HepG2 (cell line): ENCODE results near the gene CDKN3. TPM values are rescaled to one million over a fixed set of nuclear protein-coding genes. Genes with fewer than 3 reads are reported as not detected.

ENCODE experiments used
- BCLAF1 ChIP-seq: fragments of 450-650 bp; IDR thresholded peaks from 2 replicates; pipeline ENCODE4 v1.6.1; 2017; ENCODE audit warnings: mild to moderate bottlenecking
- HOXA5 ChIP-seq: sonication (generic); formaldehyde crosslinking; IDR thresholded peaks from 2 replicates; pipeline ENCODE4 v1.4.0; 2020; ENCODE audit warnings: missing genetic modification reagents
- KDM5A ChIP-seq: fragments of 200-600 bp; sonication (generic); IDR thresholded peaks from 2 replicates; pipeline ENCODE4 v1.7.0; 2018; ENCODE audit warnings: antibody characterized with exemption, mild to moderate bottlenecking, low read length, borderline replicate concordance
- KLF16 ChIP-seq, 2 experiments: sonication (generic) in 1 of 2; formaldehyde crosslinking in 1 of 2; IDR thresholded peaks; 2 replicates each; pipeline versions ENCODE4 v1.6.1 to v1.8.0; 2016 to 2023; ENCODE audit warnings: missing genetic modification reagents in 2 of 2, missing compliant biosample characterization in 1 of 2
- LCORL ChIP-seq, 2 experiments: fragments of 450-650 bp in 1 of 2; sonication (generic) in 1 of 2; formaldehyde crosslinking in 1 of 2; IDR thresholded peaks; 2 replicates each; pipeline versions ENCODE4 v1.5.0 to v1.6.1; 2017 to 2020; ENCODE audit warnings: antibody characterized with exemption in 1 of 2, missing genetic modification reagents in 1 of 2
- MTA1 ChIP-seq: sonication (generic); formaldehyde crosslinking; IDR thresholded peaks from 2 replicates; pipeline ENCODE4 v1.4.0; 2020; ENCODE audit warnings: missing genetic modification reagents, mild to moderate bottlenecking, borderline replicate concordance
- NFKB2 ChIP-seq: sonication (generic); formaldehyde crosslinking; IDR thresholded peaks from 2 replicates; pipeline ENCODE4 v1.4.0; 2020; ENCODE audit warnings: missing genetic modification reagents, borderline replicate concordance
- SMAD9 ChIP-seq: sonication (generic); formaldehyde crosslinking; IDR thresholded peaks from 2 replicates; pipeline ENCODE4 v1.5.1; 2020; ENCODE audit warnings: mild to moderate bottlenecking, missing genetic modification reagents
- SP1 ChIP-seq, 2 experiments: fragments of 450-650 bp in 1 of 2; sonication (generic) in 1 of 2; formaldehyde crosslinking in 1 of 2; IDR thresholded peaks; 2 replicates each; pipeline versions ENCODE4 v1.4.0 to v1.6.1; 2016 to 2020; ENCODE audit warnings: missing genetic modification reagents in 1 of 2
- ZFX ChIP-seq: sonication (generic); formaldehyde crosslinking; IDR thresholded peaks from 2 replicates; pipeline ENCODE4 v1.4.0; 2020; ENCODE audit warnings: mild to moderate bottlenecking, low read depth, missing genetic modification reagents, moderate library complexity
- ZNF256 ChIP-seq: sonication (generic); formaldehyde crosslinking; conservative IDR thresholded peaks from 2 replicates; pipeline ENCODE4 v1.4.0; 2020; ENCODE audit warnings: missing genetic modification reagents
- ZNF430 ChIP-seq: sonication (generic); formaldehyde crosslinking; IDR thresholded peaks from 2 replicates; pipeline ENCODE4 v1.9.0; 2021; ENCODE audit warnings: mild to moderate bottlenecking, missing genetic modification reagents
- ZNF576 ChIP-seq: sonication (generic); formaldehyde crosslinking; IDR thresholded peaks from 2 replicates; pipeline ENCODE4 v1.4.0; 2020; ENCODE audit warnings: mild to moderate bottlenecking, missing genetic modification reagents
- ZNF652 ChIP-seq: IDR thresholded peaks from 2 replicates; pipeline ENCODE4 v1.6.1; 2016; ENCODE audit warnings: low read depth, borderline replicate concordance
- ZNF775 ChIP-seq: sonication (generic); formaldehyde crosslinking; IDR thresholded peaks from 2 replicates; pipeline ENCODE4 v1.4.0; 2020; ENCODE audit warnings: missing genetic modification reagents, mild to moderate bottlenecking, moderate library complexity, borderline replicate concordance
- ZSCAN25 ChIP-seq: sonication (generic); formaldehyde crosslinking; IDR thresholded peaks from 2 replicates; pipeline ENCODE4 v1.8.0; 2022; ENCODE audit warnings: mild to moderate bottlenecking, missing genetic modification reagents
- polyA plus RNA-seq, 8 experiments: library from polyadenylated mRNA; depleted of rRNA in 3 of 8; stranded (reverse) in 7 of 8; unstranded in 1 of 8; fragments of >200 nt; fragmentation: Illumina TruSeq in 4 of 8; extraction: Trizol in 4 of 8; gene quantifications; 2 replicates each; pipeline versions ENCODE4 v1.2.1 to v1.2.3, GENCODE V29; 2011 to 2016; ENCODE audit warnings: low read depth in 4 of 8, missing spikeins in 1 of 8, mixed read lengths in 1 of 8; ENCODE audit not compliant: insufficient read depth in 1 of 8
- total RNA-seq, 5 experiments: library from RNA; depleted of rRNA; stranded (reverse); fragments of >200 nt; fragmentation: Illumina TruSeq; extraction: Trizol; gene quantifications; 2 replicates each; pipeline ENCODE4 v1.2.3, GENCODE V29; 2016; ENCODE audit warnings: low read depth in 1 of 5
- TF ChIP-seq, protein P1 (sequence below): sonication (generic); formaldehyde crosslinking; IDR thresholded peaks from 2 replicates; pipeline ENCODE4 v1.8.1; 2023; ENCODE audit warnings: missing genetic modification reagents, mild to moderate bottlenecking, borderline replicate concordance
- TF ChIP-seq, protein P2 (sequence below): sonication (generic); formaldehyde crosslinking; IDR thresholded peaks from 2 replicates; pipeline ENCODE4 v1.5.1; 2020; ENCODE audit warnings: missing genetic modification reagents, mild to moderate bottlenecking, borderline replicate concordance
- TF ChIP-seq, protein P3 (sequence below): sonication (generic); formaldehyde crosslinking; conservative IDR thresholded peaks from 2 replicates; pipeline ENCODE4 v1.5.0; 2020; ENCODE audit warnings: missing genetic modification reagents
- TF ChIP-seq, protein P4 (sequence below): sonication (generic); formaldehyde crosslinking; IDR thresholded peaks from 2 replicates; pipeline ENCODE4 v1.5.0; 2020; ENCODE audit warnings: mild to moderate bottlenecking, missing genetic modification reagents, moderate library complexity

Gene CDKN3
- total and polyA plus RNA-seq, 2 of the 13 experiments (the other 11 are each of a cell fraction or from before 2014, with no cell fraction given) = 63.0 to 88.9 TPM

DNA sequence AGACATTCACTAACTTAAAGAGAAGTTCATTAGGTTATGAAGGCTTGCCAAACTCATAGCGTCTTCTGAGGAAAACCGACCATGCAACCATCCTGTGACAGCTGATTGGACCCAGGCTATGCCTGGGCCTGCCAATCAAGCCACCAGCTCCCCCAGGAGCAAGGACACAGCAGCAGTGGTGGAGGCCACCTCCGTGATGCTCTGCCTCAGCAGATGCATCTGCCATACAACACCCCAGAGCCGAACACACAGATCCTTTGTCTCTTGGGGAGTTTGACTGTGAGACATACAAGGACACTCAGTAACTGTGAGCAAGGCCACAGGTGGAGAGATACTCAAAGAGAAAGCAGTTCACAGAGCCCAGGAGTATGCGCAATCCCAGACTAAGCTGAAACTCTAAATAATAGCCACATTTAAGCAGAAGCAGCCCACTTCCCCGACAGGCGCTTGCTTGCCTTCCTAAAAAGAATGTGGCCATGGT is 54.4 kb downstream of the CDKN3 start (continued):
- TF ChIP-seq, protein P1, sequence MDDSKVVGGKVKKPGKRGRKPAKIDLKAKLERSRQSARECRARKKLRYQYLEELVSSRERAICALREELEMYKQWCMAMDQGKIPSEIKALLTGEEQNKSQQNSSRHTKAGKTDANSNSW = no peak
- TF ChIP-seq ZFX (CRISPR knock-in tag) (peak; percentile 48), HOXA5 (CRISPR knock-in tag) (no peak), ZNF430 (no peak), BCLAF1 (no peak), ZNF256 (no peak), SMAD9 (no peak), KLF16 (CRISPR knock-in tag; IDR thresholded peaks at IDR 0.05) (peak in 1 of 2 experiments; percentile 12; a peak in 1 of 4 replicates), ZNF652 (no peak), MTA1 (CRISPR knock-in tag) (no peak), KDM5A (no peak), ZNF775 (CRISPR knock-in tag) (no peak), LCORL (IDR thresholded peaks at IDR 0.05) (no peak), LCORL (CRISPR knock-in tag; IDR thresholded peaks at IDR 0.05) (no peak), ZNF576 (no peak), SP1 (IDR thresholded peaks at IDR 0.05) (no peak), SP1 (CRISPR knock-in tag; IDR thresholded peaks at IDR 0.05) (no peak), NFKB2 (CRISPR knock-in tag) (no peak), ZSCAN25 (CRISPR knock-in tag) (no peak)
- TF ChIP-seq, protein P2, sequence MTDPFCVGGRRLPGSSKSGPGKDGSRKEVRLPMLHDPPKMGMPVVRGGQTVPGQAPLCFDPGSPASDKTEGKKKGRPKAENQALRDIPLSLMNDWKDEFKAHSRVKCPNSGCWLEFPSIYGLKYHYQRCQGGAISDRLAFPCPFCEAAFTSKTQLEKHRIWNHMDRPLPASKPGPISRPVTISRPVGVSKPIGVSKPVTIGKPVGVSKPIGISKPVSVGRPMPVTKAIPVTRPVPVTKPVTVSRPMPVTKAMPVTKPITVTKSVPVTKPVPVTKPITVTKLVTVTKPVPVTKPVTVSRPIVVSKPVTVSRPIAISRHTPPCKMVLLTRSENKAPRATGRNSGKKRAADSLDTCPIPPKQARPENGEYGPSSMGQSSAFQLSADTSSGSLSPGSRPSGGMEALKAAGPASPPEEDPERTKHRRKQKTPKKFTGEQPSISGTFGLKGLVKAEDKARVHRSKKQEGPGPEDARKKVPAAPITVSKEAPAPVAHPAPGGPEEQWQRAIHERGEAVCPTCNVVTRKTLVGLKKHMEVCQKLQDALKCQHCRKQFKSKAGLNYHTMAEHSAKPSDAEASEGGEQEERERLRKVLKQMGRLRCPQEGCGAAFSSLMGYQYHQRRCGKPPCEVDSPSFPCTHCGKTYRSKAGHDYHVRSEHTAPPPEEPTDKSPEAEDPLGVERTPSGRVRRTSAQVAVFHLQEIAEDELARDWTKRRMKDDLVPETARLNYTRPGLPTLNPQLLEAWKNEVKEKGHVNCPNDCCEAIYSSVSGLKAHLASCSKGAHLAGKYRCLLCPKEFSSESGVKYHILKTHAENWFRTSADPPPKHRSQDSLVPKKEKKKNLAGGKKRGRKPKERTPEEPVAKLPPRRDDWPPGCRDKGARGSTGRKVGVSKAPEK (CRISPR knock-in tag) = no peak
- TF ChIP-seq, protein P3, sequence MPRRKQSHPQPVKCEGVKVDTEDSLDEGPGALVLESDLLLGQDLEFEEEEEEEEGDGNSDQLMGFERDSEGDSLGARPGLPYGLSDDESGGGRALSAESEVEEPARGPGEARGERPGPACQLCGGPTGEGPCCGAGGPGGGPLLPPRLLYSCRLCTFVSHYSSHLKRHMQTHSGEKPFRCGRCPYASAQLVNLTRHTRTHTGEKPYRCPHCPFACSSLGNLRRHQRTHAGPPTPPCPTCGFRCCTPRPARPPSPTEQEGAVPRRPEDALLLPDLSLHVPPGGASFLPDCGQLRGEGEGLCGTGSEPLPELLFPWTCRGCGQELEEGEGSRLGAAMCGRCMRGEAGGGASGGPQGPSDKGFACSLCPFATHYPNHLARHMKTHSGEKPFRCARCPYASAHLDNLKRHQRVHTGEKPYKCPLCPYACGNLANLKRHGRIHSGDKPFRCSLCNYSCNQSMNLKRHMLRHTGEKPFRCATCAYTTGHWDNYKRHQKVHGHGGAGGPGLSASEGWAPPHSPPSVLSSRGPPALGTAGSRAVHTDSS = no peak
- TF ChIP-seq, protein P4, sequence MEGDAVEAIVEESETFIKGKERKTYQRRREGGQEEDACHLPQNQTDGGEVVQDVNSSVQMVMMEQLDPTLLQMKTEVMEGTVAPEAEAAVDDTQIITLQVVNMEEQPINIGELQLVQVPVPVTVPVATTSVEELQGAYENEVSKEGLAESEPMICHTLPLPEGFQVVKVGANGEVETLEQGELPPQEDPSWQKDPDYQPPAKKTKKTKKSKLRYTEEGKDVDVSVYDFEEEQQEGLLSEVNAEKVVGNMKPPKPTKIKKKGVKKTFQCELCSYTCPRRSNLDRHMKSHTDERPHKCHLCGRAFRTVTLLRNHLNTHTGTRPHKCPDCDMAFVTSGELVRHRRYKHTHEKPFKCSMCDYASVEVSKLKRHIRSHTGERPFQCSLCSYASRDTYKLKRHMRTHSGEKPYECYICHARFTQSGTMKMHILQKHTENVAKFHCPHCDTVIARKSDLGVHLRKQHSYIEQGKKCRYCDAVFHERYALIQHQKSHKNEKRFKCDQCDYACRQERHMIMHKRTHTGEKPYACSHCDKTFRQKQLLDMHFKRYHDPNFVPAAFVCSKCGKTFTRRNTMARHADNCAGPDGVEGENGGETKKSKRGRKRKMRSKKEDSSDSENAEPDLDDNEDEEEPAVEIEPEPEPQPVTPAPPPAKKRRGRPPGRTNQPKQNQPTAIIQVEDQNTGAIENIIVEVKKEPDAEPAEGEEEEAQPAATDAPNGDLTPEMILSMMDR (CRISPR knock-in tag) = no peak
